Measurements from ENCODE around the gene C17orf75.
"Not testable (repeated sequence)": the region's sequence is repeated elsewhere in the genome, so short reads cannot be mapped to it uniquely, and the experiment has no call there.

Gene C17orf75

GRCh38 chr17:32345951-32346600, 4.1 kb upstream of the C17orf75 start:
- DNase-seq (ENCODE audit: low read depth in 2 of 2) = no peak

GRCh38 chr17:32342603-32343325, 791 bp upstream of the C17orf75 start:
- DNase-seq (ENCODE audit: low read depth in 2 of 2) = no peak

- peak in 1 of 2 experiments; percentile 15 for DNase-seq (ENCODE audit: low read depth in 2 of 2)
Measured at GRCh38 chr17:32341141-32341856, 674 bp downstream of the C17orf75 start.

- DNase-seq (ENCODE audit: low read depth in 2 of 2) = no peak
Measured at GRCh38 chr17:32335687-32336086, 6.3 kb downstream of the C17orf75 start.

GRCh38 chr17:32335046-32335445, 6.9 kb downstream of the C17orf75 start:
- no peak for DNase-seq (ENCODE audit: low read depth in 2 of 2)

- DNase-seq (ENCODE audit: low read depth in 2 of 2) = no peak
Measured at GRCh38 chr17:32333187-32333586, 8.8 kb downstream of the C17orf75 start.

- no peak for DNase-seq (ENCODE audit: low read depth in 2 of 2)
Measured at GRCh38 chr17:32331243-32332040, 10.5 kb downstream of the C17orf75 start.

GRCh38 chr17:32330147-32330546, 11.8 kb downstream of the C17orf75 start:
- DNase-seq (ENCODE audit: low read depth in 2 of 2) = no peak

GRCh38 chr17:32327911-32328310, 14.1 kb downstream of the C17orf75 start:
- no peak for DNase-seq (ENCODE audit: low read depth in 2 of 2)

GRCh38 chr17:32323811-32324491, 18.0 kb downstream of the C17orf75 start:
- DNase-seq (ENCODE audit: low read depth in 2 of 2) = peak in 1 of 2 experiments; percentile 11

GRCh38 chr17:32323046-32323445, 18.9 kb downstream of the C17orf75 start:
- DNase-seq (ENCODE audit: low read depth in 2 of 2) = no peak

- no peak for DNase-seq (ENCODE audit: low read depth in 2 of 2)
Measured at GRCh38 chr17:32320847-32321246, 21.1 kb downstream of the C17orf75 start.

- DNase-seq (ENCODE audit: low read depth in 2 of 2) = not testable (repeated sequence)
Measured at GRCh38 chr17:32320080-32320479, 21.9 kb downstream of the C17orf75 start.

- peak; percentile 55 to 82 for DNase-seq (ENCODE audit: low read depth in 2 of 2)
Measured at GRCh38 chr17:32319548-32319905, 22.4 kb downstream of the C17orf75 start.

GRCh38 chr17:32318071-32318470, 23.9 kb downstream of the C17orf75 start:
- no peak for DNase-seq (ENCODE audit: low read depth in 2 of 2)

GRCh38 chr17:32317353-32317752, 24.6 kb downstream of the C17orf75 start:
- no peak for DNase-seq (ENCODE audit: low read depth in 2 of 2)

GRCh38 chr17:32316653-32317052, 25.3 kb downstream of the C17orf75 start:
- DNase-seq (ENCODE audit: low read depth in 2 of 2) = not testable (repeated sequence)

GRCh38 chr17:32315171-32315570, 26.8 kb downstream of the C17orf75 start:
- DNase-seq (ENCODE audit: low read depth in 2 of 2) = no peak

GRCh38 chr17:32314636-32315035, 27.3 kb downstream of the C17orf75 start:
- DNase-seq (ENCODE audit: low read depth in 2 of 2) = no peak

GRCh38 chr17:32311028-32311536, 30.9 kb downstream of the C17orf75 start:
- no peak for DNase-seq (ENCODE audit: low read depth in 2 of 2)

GRCh38 chr17:32307658-32308057, 34.3 kb downstream of the C17orf75 start:
- DNase-seq (ENCODE audit: low read depth in 2 of 2) = no peak

All from stimulated activated CD4-positive, alpha-beta T cell treated with anti-CD3 and anti-CD28 coated beads, Interleukin-12 subunit alpha, Interleukin-12 subunit beta, amount 100 ng/mL, for 24 hours (primary cell).